C4-2B (cell line): ENCODE data around the gene METTL1.
A peak's percentile ranks its signal among the peaks of the same experiment; 100 is the strongest.

Source experiments
- H3K27ac ChIP-seq: fragments of 450-650 bp; 2 replicates; pipeline ENCODE4 v1.5.1; 2017
- ZFX ChIP-seq: fragments of 450-650 bp; IDR thresholded peaks from 2 replicates; pipeline ENCODE4 v1.6.1; 2017
- TF ChIP-seq, protein P1 (sequence below): fragments of 450-650 bp; conservative IDR thresholded peaks from 2 replicates; pipeline ENCODE4 v1.5.1; 2017; ENCODE audit warnings: mild to moderate bottlenecking

Gene METTL1

DNA sequence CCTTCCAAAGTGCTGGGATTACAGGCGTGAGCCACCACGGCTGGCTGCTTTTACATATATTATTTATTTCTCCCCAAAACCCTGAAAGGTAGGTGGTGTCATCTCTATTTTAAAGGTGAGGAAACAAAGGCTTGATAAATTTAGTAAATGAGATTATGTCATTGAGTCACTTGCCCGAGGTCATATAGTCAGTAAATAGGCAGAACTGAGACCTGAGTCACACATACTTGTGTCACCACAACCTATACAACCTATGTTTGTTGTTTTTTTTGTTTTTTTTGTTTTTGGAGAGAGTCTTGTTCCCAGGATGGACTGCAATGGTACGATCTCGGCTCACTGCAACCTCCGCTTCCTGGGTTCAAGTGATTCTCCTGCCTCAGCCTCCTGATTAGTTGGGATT is 23.4 kb upstream of the METTL1 start:
- TF ChIP-seq, protein P1, sequence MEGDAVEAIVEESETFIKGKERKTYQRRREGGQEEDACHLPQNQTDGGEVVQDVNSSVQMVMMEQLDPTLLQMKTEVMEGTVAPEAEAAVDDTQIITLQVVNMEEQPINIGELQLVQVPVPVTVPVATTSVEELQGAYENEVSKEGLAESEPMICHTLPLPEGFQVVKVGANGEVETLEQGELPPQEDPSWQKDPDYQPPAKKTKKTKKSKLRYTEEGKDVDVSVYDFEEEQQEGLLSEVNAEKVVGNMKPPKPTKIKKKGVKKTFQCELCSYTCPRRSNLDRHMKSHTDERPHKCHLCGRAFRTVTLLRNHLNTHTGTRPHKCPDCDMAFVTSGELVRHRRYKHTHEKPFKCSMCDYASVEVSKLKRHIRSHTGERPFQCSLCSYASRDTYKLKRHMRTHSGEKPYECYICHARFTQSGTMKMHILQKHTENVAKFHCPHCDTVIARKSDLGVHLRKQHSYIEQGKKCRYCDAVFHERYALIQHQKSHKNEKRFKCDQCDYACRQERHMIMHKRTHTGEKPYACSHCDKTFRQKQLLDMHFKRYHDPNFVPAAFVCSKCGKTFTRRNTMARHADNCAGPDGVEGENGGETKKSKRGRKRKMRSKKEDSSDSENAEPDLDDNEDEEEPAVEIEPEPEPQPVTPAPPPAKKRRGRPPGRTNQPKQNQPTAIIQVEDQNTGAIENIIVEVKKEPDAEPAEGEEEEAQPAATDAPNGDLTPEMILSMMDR = no peak
- no peak for TF ChIP-seq ZFX
- H3K27ac ChIP-seq = no peak overlapping the region

DNA sequence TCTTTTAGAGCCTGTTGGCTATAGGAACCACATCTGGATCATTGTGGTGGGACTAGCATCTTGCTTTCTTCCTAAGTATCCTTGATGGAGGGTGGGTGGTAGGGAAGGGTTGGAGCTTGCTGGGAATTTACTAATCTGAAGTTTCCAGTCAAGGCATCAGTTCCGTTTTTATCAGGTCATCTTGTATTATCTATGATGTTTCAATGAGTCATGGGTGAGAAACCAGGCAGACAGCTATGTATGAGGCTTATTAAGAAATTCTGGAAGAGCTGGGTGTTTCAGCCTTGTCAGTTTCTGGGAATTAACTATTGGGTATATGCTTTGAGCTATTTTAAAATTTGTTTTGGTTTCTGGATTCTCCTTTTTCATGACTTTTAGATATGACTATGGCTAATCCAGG is 22.0 kb upstream of the METTL1 start:
- no peak for TF ChIP-seq ZFX
- H3K27ac ChIP-seq = no peak overlapping the region

DNA sequence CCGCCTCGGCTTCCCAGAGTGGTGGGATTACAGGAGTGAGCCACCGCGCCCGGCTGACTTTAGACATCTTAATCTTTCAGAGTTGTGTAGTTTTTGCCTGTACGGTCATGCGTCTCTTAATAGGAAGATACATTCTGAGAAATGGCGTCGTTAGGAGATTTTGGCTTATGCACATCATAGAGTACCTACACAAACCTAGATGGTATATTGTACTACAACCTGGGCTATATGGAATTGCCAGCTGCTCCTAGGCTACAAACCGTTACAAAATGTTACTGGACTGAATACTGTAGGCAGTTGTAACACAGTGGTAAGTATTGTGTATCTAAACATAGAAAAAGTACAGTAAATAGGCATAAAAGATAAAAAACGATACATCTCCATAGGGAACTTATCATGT is 12.0 kb upstream of the METTL1 start:
- H3K27ac ChIP-seq = no peak overlapping the region
- TF ChIP-seq, protein P1 = no peak
- TF ChIP-seq ZFX = no peak

DNA sequence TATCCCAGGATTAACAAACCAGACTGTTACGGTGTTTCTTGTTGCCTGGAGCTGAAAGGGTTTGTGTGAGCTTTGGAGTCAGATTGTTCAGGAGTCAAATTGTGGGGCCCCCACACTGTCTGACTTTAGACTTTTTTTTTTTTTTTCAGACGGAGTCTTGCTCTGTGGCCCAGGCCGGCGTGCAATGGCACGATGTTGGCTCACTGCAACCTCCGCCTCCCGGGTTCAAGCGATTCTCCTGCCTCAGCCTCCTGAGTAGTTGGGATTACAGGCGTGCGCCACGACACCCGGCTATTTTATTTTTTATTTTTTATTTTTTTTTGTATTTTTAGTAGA is 11.5 kb upstream of the METTL1 start:
- TF ChIP-seq ZFX = no peak
- TF ChIP-seq, protein P1 = no peak

DNA sequence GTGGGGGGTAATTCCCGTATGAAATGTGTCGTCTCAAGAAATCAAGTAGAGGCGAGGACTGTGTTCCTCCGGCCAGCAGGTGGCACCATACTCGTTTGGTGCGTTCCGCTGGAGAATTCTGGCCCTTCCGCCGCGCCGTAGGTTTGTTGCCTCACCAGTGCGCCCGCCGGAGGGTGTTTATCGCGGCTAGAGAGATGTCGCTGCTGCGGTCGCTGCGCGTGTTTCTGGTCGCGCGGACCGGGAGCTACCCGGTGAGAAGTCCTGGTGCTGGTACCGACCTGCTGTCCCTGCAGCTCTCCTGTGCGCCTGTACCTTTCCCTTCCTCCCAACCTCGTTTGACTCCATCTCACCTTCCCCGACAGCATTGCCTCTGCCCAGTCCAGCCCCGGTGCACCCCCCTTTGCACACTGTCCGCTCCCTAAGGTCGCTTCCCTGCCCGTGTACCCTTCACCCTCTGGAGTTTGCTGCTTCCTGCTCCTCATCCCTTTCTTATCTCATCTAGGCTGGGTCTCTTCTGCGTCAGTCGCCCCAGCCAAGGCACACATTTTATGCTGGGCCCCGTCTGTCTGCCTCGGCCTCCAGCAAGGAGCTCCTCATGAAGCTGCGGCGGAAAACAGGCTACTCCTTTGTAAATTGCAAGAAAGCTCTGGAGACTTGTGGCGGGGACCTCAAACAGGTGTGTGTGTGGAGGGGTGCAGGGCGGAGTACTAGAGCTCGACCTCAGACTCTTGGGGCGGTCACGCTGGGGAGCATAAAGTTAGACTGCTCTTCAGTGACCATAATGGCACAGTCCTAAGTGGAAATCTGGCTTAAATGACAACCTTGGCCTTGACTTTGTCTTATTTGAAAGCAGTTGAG is 10.9 kb upstream of the METTL1 start, which contains the start of gene TSFM:
Gene TSFM (plus strand): TSS at position 180 of the 858 bp plus-strand sequence. CDS start 15 bp downstream, at position 195.
- peak within 1 kb of the TSS; percentile 74 for H3K27ac ChIP-seq
- TF ChIP-seq, protein P1 = peak; percentile 97
- peak; percentile 38; the same call in 1 of the 2 replicates for TF ChIP-seq ZFX

More for the DNA sequence above, 11.5 kb upstream of the METTL1 start:
- peak overlapping the region; percentile 74 for H3K27ac ChIP-seq

DNA sequence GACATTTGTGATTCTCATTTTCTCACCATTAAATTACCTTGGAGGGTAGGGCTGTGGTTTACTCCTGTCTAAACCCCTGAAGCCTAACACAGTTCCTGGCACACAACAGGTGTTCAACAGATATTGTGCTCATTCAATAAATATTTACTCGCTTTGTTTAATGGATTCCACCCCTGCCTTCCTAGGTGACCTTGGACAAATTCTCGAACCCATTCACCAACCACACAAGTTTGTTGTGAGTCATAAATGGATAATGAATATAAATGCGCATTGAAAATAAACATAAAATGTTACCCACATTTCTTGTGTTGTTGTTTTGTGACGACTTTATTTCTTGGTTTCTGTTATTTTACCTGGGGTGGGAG is 10.3 kb upstream of the METTL1 start:
- peak overlapping the region; percentile 74; the same call in 1 of the 2 replicates for H3K27ac ChIP-seq
- TF ChIP-seq, protein P1 = no peak
- no peak for TF ChIP-seq ZFX

DNA sequence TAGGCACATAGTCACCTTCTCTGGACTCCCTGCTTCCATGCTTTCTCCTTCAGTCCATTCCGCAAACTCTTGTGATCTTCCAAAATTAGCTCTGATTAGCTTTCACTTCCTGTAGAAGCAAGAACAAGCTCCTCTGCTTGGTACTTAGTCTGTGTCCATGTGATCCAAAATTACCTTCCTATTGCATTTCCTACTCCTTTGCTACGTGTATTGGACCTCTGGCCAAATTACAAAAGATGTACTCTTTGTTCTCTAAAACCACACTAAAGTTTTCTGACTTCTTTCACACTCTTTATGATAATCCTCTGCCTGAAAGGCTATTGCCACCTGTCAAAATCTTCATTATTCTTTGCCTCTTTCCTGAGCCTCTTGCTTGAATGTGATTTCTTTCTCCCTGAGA is 9.9 kb upstream of the METTL1 start:
- H3K27ac ChIP-seq = no peak overlapping the region
- TF ChIP-seq ZFX = no peak
- TF ChIP-seq, protein P1 = no peak

DNA sequence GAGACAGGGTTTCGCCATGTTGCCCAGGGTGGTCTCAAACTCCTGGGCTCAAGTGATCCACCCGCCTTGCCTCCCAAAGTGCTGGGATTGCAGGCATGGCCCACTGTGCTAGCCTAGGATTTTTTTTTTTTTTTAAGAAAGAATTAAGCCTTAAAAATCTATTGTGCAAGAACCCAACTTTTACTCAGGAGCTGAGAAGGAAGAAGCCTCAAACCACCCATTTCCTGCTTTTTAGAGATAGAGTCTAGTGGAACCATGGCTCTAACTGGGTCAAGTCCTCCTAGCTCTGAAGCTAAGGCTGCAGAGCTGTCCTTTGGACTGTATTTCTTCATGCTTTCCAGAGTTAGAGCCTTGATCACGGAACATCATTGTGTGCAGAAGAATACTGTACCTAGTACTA is 9.3 kb upstream of the METTL1 start:
- TF ChIP-seq, protein P1 = no peak
- no peak for TF ChIP-seq ZFX
- no peak overlapping the region for H3K27ac ChIP-seq
